ACHN (cell line): Measurements from ENCODE around the gene SLC26A6.

ENCODE experiments used
- DNase-seq: peaks from one replicate; pipeline ENCODE4 v3.0.0-alpha.2; 2015
- in situ Hi-C: cut with HindIII; loops from 2 replicates; pipeline ENCODE4 v1.10.0; 2017; ENCODE audit warnings: low sequenced_read_pairs, low pct_ligation_motif_present, low pct_unique_long_range_greater_than_20kb

The SLC26A6 gene, protein sequence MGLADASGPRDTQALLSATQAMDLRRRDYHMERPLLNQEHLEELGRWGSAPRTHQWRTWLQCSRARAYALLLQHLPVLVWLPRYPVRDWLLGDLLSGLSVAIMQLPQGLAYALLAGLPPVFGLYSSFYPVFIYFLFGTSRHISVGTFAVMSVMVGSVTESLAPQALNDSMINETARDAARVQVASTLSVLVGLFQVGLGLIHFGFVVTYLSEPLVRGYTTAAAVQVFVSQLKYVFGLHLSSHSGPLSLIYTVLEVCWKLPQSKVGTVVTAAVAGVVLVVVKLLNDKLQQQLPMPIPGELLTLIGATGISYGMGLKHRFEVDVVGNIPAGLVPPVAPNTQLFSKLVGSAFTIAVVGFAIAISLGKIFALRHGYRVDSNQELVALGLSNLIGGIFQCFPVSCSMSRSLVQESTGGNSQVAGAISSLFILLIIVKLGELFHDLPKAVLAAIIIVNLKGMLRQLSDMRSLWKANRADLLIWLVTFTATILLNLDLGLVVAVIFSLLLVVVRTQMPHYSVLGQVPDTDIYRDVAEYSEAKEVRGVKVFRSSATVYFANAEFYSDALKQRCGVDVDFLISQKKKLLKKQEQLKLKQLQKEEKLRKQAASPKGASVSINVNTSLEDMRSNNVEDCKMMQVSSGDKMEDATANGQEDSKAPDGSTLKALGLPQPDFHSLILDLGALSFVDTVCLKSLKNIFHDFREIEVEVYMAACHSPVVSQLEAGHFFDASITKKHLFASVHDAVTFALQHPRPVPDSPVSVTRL

DNA sequence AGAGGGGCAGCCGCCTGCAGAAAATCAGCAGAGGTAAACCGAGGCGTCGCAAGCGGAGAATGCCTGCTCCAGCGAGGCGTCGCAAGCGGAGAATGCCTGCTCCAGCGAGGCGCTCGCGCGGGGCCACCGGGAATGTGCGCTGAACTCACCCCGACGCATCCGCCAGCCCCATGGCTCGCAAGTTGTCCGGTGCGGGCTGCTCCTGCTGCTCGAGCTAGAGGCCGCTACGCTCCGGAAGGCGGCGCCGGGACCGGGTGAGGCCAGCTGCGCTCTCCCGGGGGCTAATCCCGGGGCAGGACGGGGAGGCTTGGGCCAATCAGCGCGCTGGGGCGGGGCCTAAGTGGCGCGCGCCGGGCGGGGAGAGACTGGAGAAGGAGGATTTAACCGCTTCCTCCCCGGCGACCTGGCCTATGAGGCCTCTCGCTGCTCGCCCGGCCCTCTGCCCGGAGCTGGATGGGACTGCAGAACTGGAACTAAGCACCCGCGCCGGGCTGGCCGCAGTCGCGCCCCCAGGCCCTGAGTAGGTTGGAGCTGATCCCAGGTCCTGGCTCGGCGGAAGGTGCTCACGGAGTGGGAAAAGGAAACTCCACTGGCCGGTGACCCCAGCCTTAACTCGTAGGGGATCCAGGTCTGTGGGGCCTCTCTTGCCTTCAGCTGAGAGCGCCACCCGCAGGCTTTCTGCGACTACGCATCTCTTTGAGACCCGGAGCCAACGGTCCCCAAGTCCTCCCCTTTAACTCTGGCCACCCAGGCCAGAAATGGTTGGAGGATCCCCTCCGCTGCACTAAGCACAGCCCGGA lies at the start of gene SLC26A6:
Gene SLC26A6, minus strand, starts transcription at position 240 of the 800 bp plus-strand sequence. Its CDS starts 68 bp downstream, at position 172.
- in situ Hi-C loops, result no loop called here
- peak; percentile 93 for DNase-seq

DNA sequence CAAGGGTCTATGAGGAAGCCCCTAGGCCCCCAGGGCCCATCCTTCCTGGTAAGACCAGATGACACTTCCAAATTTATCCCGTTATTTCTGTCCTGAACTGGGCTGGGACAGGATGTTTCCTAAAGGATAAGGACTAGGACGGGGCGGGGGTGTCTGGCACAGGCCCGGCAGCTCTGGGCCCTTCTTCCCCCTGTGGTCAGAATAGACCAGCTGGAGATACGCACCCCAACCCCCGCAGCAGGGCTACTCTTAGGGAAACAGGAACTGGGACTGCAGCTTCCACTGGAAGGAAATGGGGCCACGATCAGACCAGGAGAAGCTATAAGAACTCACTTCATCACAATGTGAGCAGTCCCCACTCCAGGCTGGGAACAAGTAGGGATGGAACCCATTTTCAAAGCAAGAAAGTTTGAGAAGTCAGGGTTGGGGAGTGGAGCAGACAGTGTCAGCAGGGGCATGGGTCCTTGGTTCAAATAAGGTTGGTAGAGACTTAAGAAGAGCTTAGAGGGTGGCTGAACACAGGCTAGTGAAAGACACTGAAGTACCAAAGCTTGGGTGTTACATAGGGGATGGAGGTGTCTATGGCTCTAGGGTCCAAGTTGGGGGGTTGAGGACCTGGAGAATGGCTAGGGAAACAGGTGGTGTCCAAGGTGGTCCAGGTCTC lies 49.4 kb upstream of the SLC26A6 start:
- DNase-seq, result no peak
- in situ Hi-C loops, result no loop called here

DNA sequence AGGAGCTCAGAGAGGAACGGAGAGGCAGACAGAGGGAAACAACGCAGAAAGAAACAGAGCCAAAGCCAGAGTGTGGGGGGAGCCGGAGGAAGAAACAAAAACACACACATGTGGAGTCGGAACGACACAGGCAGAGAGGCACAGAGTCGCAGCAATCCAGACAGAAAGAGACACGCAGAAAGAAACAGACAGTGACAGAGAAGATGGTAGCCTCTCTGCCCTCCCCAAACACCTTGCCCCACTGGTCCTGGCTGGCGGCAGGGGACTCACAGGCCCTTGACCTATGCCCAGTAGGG lies 48.7 kb upstream of the SLC26A6 start:
- in situ Hi-C loops, result no loop called here

DNA sequence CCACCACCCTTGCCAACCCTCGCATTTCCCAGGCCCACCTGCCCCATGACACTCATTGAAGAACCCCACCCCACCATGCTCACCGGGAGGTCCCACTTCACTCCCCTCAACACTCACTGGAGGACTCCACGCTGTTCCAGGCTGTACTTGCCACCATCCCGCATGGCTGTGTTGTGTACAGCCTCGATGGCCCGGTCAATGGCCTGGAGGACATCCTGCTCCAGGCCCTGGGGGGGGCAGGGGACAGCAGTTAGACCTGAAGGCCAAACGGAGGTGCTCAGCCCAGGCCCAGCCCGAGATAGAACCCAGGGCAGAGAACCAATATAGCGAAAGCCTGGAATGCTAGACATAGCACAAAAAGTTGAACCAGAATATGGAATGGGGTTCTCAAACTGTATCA lies 47.5 kb upstream of the SLC26A6 start:
- in situ Hi-C loops, result no loop called here
- no peak for DNase-seq

More for the DNA sequence above, 48.7 kb upstream of the SLC26A6 start:
- DNase-seq, result no peak

DNA sequence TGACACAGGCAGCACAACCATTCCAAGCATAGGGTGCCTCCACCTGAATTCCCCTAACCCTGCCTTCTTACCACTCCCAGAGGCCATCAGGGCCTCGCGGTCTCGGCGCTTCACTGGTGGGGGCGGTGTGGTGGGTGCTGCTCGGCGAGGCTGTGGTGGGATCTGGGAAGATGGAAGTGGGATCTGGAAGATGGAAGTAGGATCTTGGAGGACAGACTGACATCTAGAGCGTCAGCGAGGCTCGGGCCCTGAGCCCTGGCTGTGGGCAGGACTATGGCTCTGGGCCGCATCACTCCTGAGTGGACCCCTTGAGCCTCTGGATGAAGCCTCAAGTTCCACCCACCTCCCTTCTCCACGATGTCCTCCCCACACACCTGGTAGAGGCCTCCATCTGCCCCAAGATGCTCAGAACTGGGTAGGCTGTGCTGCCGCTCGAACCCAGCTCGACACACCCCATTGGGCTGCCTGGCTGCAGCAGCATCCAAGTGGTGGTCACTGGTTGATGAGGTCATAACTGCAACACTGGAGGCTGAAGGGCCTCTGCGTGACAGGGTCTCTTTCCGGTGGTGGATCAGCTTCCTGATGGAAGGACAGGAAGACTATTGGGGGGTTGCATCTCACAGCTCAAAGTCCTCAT lies 46.8 kb upstream of the SLC26A6 start:
- no peak for DNase-seq
- in situ Hi-C loops, result no loop called here

DNA sequence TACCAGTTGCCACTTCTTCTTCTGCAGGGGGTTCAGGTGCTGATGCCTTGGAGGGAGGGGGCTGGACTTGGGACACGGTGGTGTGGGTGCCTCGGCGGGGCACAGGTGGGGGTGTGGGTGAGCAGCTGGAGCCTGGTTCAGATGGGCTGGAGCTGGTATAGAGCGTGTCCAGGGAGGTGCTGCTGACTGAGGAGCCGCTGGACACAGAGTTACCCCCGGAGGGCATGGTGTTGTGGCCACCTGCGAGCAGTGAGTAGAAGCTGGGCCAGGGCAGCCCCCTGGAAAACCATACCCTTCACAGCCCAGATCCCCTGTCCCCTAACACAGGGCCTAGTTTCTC lies 46.2 kb upstream of the SLC26A6 start:
- no peak for DNase-seq
- in situ Hi-C loops, result no loop called here

DNA sequence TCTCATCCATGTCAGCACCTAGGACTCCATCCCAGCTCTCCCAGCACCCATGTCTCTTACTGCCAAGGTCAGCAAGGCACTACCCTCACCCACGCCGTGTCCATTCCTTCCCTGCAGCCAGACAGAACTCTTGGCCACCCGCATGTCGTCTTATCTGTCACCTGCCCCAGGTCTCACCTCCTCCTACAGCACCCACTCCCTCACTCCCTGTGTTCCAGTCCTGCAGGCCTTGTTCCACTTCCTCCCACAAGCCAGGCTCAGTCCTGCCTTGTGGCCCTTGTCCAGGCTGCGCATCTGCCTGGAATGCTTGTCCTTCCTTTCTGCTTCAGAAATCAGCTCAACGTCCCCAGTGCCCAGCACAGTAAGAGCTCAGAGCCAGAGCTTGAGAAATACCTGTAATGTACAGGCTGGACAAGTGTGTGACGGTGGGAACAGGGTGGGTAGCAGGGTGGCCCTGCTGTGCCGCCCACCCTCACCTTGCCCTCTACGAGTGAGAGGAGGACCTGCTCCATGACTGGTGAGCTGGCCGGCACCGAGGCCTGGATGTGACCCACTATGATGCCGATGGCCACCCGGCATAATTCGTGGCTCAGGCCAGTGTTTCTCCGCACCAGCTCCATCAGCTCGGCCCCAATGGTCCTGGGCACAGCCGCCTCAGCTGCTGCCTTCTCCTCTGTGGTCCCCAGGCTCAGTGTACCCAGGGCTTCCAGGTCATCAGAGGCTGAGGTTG lies 45.7 kb upstream of the SLC26A6 start:
- no peak for DNase-seq
- in situ Hi-C loops, result no loop called here

DNA sequence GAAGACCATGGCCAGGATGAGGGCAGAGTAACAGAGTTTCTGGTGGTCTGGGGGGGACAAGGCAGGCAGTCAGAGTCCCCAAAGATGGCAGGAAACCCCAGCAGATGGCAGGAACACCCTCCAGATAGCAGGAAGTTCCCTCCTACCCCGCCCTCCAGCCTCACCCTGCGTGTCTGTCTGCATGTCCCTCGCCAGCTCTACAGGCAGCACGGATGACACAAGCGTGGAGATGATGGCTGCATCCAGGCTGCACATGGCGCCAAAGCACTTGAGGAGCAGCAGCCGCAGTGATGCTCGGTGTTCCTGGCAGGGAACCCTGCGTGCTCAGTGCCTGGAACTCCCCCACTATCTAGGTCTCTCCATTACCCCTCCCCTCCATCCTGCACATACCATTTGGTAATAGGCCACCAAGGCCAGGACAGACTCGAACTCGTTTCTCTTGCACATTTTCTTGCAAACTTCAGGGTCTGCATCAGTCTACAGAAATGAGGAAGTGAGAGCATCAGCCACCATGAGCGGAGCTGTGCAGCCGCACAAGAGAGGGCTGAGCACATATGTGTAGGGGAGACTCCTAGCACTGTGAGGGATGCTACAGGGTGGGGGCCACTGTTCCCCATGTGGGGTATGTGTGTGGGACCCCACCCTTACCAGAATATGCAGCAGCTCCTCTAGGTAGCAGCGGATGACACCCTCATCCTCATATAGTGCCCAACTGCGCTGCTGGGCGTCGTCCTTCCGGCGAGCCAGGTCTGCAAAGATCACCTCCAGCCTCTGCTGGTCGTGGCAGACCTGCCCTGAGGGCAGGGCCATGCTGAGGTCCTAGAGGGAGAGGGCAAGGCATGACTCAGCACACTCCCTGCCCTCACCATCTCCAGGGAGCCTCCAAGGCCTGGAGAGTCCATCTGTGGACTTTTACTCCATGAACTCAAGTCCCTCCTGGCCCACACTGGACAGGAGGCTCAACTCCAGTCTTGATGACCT lies 44.4 kb upstream of the SLC26A6 start:
- in situ Hi-C loops, result no loop called here
- DNase-seq, result no peak

DNA sequence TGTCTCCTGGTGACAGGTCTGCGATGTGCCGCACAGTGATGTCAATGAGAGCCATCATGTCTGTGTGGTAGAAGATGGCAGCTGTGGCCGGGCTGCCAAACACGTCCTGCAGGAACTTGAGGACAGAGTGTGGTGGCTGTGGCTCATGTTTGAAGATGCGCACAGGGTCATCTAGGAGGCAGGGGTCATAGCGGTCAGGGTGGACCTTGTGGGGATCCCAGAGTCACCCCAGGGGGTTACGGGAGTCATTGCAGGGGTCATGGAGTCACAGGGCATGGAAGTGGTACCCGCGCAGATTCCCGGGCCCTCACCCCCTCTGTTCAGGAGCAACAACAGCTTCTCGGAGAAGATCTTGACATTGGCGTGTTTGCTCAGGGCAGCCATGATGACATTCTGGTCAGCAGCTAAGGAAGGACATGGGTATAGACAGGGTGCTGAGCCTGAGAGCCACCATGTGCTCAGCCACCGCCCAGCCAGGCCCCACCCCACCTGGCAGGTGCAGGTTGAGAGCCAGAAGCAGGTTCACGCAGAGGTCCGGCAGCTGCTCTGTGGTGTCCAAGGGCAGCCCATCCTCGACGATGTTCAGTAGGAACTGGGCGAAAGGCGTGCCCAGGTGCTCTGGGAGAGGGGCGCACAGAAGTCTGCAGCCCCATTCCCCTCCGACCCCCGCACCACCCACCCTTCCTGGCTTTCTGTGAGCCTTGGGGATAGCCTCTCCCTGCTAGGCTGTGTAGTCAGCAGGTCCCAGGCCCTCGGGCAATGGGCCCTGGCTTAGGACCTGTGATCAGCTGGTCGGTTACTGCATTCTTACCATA lies 43.5 kb upstream of the SLC26A6 start:
- no peak for DNase-seq
- in situ Hi-C loops, result no loop called here

DNA sequence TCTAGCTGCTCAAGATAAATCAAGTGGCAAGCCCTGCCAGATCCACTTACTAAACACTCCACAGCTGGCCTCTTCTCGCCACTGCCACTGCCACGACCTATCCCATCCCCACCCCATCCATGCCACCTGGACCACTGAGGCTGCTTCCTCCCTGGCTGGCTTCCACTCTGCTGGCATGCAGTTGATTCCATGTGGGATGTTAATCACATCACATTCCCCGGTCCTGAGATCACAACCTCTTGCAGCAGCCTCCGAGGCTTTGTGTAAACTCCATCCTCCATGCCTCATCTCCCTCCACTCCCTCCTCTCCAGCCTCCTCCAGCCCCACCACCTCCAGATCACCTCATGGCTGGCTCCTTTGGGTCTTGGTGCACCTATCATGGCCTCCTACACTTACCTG lies 42.8 kb upstream of the SLC26A6 start:
- in situ Hi-C loops, result no loop called here
- no peak for DNase-seq

DNA sequence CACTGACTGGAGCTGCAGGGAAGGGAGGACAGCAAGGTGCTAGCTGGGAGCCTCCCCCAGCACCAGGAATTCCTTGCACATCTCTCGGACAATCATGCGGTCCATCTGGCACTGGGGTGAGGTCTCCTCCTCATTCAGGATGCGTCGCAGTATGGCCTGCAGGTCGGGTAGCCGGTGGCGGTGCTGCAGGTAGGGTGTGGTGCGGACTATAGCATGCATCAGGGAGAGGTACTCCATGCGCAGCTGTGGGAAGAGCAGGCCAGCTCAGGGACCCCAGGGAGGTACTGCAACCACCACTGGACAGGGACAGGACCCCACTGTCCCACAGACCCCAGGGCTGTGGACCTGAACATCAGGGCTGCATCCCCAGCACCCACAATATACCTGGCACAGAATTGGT lies 39.2 kb upstream of the SLC26A6 start:
- in situ Hi-C loops, result no loop called here
- DNase-seq, result no peak

DNA sequence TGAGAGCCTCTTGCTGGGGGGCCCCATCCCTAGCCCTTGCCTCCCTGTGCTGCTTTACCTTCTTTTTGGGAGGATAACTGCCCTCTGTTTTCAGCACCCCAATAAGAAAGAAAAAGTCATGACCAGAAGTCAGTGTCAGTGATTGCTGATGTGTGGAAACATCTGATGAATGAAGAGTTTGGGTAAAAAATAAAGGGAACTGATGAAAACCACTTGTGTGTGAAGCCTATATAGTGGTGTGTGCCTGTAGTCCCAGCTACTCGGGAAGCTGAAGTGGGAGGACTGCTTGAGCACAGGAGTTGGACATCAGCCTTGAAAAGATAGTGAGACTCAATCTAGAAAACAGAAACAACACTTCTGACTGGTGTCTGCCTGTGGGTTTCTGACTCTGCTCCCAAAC lies 37.3 kb upstream of the SLC26A6 start:
- no peak for DNase-seq

DNA sequence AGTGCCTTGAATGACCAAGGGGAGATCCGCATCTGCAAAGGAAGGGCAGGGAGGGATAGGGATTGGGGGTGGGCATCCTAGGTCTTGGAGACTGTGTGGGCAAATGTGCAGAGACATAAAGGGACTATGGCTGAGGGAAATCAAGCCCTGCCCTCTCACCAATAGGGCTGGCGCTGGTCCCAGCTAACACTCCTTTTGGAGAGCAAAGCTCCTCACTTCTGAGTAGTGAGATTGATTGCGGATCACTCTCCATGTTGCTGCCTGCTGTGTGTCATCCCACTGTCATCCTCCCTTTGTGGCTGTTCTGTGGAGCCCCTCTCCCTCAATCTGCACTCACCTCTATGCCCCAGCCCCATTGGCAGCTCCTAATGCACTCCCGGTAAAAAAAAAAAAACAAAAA lies 29.7 kb upstream of the SLC26A6 start:
- in situ Hi-C loops, result no loop called here
- no peak for DNase-seq

More for the DNA sequence above, 37.3 kb upstream of the SLC26A6 start:
- in situ Hi-C loops, result no loop called here

DNA sequence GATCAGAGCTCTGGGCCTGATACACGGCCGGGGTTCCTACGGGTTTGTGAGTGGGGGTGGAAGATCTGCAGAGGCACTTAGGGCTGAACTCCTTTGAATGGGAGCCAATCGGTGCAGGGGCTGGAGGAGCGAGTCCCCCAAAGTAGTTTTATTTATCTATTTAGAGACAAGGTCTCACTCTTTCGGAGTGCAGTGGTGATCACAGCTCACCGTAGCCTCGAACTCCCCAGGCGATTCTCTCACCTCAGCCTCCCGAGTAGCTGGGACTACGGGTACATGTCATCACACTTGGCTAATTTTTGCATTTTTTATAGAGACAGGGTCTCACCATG lies 29.0 kb upstream of the SLC26A6 start:
- in situ Hi-C loops, result no loop called here
- no peak for DNase-seq

DNA sequence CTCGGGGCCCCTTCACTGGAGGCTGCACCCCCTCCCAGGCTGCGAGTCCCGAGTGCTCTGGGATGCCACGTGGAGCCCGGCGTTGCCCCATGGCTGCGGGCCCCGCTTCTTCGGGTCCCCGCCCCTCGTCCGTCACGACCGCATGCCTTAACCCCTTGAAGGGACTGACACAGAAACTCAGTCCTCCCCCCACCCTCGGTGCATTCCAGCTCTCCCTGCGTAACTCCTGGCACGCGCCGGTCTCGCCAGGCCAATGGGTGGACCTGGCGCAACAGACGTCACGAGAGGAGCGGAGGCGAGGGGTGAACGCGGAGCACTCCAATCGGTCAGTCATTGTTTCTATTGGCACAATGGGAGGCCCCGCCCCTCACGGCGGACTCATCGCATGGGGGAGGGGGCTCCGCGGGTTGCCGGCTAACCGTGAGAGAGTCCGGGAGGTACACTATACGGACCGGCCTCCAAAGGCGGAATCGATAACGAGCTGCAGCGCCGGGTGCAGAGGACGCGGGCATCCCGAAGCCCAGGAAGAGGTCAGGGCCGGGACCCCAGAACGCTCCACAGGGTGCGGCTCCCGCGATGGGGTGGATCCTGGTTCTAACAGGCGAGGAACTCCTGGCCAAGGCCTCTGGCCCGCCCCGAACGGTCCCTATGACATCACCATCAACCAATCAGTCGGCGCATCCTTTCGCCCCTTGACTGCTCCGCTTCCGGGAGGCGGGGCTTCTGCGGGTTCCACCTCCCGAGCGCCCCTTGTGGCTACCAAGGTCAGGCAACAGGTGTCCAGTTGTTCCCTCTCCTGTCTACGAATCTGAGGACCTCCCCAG lies 28.4 kb upstream of the SLC26A6 start:
- in situ Hi-C loops, result no loop called here
- DNase-seq, result peak; percentile 99
